ENCODE results near the gene UBA5.
A peak's percentile ranks its signal among the peaks of the same experiment; 100 is the strongest.

UBA5 gene

GRCh38 chr3:132624790-132625189, 35.3 kb upstream of the UBA5 start:
- DNase-seq (ENCODE audit: low read depth), result no peak
- TF ChIP-seq CTCF (conservative IDR thresholded peaks at IDR 0.05; ENCODE audit: low read length), result no peak
- H3K4me3 ChIP-seq (ENCODE audit: low read length), result no peak overlapping the region

GRCh38 chr3:132625613-132626012, 34.5 kb upstream of the UBA5 start:
- H3K4me3 ChIP-seq (ENCODE audit: low read length), result no peak overlapping the region
- TF ChIP-seq CTCF (conservative IDR thresholded peaks at IDR 0.05; ENCODE audit: low read length), result no peak
- no peak for DNase-seq (ENCODE audit: low read depth)

- TF ChIP-seq CTCF (conservative IDR thresholded peaks at IDR 0.05; ENCODE audit: low read length), result no peak
- no peak overlapping the region for H3K4me3 ChIP-seq (ENCODE audit: low read length)
- no peak for DNase-seq (ENCODE audit: low read depth)
Observed at GRCh38 chr3:132626955-132627354, 33.2 kb upstream of the UBA5 start.

- H3K4me3 ChIP-seq (ENCODE audit: low read length), result no peak overlapping the region
- peak; percentile 31 for DNase-seq (ENCODE audit: low read depth)
- no peak for TF ChIP-seq CTCF (conservative IDR thresholded peaks at IDR 0.05; ENCODE audit: low read length)
Observed at GRCh38 chr3:132628157-132628556, 32.0 kb upstream of the UBA5 start.

- no peak overlapping the region for H3K4me3 ChIP-seq (ENCODE audit: low read length)
- TF ChIP-seq CTCF (conservative IDR thresholded peaks at IDR 0.05; ENCODE audit: low read length), result no peak
- peak; percentile 71 for DNase-seq (ENCODE audit: low read depth)
Observed at GRCh38 chr3:132629928-132630327, 30.2 kb upstream of the UBA5 start.

GRCh38 chr3:132630612-132631011, 29.5 kb upstream of the UBA5 start:
- TF ChIP-seq CTCF (conservative IDR thresholded peaks at IDR 0.05; ENCODE audit: low read length), result no peak
- H3K4me3 ChIP-seq (ENCODE audit: low read length), result no peak overlapping the region
- no peak for DNase-seq (ENCODE audit: low read depth)

- no peak for TF ChIP-seq CTCF (conservative IDR thresholded peaks at IDR 0.05; ENCODE audit: low read length)
- no peak overlapping the region for H3K4me3 ChIP-seq (ENCODE audit: low read length)
- no peak for DNase-seq (ENCODE audit: low read depth)
Observed at GRCh38 chr3:132635052-132635451, 25.1 kb upstream of the UBA5 start.

Measured in AG10803 (cell line).